Spleen (tissue), 11 donors: ENCODE results near the gene PAX5. TPM values are rescaled to one million over a fixed set of nuclear protein-coding genes. Genes with fewer than 3 reads are reported as not detected.

Experiments used
- DNase-seq: peaks from one replicate; pipeline ENCODE4 v3.0.0-alpha.2; 2020
- H3K27ac ChIP-seq, 8 donors: fragments of 200-600 bp; sonication (generic) in 7 of 8; 1 replicate in 4 of 8; 2 replicates in 4 of 8; pipeline versions ENCODE4 v1.5.0 to v1.8.0; 2016 to 2021; ENCODE audit warnings: inconsistent platforms in 4 of 8, mild to moderate bottlenecking in 4 of 8, moderate library complexity in 1 of 8
- H3K27me3 ChIP-seq, 7 donors: fragments of 200-600 bp; sonication (generic) in 6 of 7; replicated peaks in 1 of 7; 1 replicate in 4 of 7; 2 replicates in 3 of 7; pipeline versions ENCODE4 v1.5.0 to v1.8.0; 2016 to 2021; ENCODE audit warnings: inconsistent platforms in 3 of 7, mild to moderate bottlenecking in 1 of 7
- H3K36me3 ChIP-seq, 6 donors: fragments of 200-600 bp; sonication (generic) in 5 of 6; 1 replicate in 4 of 6; 2 replicates in 2 of 6; pipeline versions ENCODE4 v1.5.0 to v1.8.0; 2016 to 2021; ENCODE audit warnings: inconsistent platforms in 2 of 6
- H3K4me1 ChIP-seq, 6 donors: fragments of 200-600 bp; sonication (generic) in 5 of 6; 1 replicate in 3 of 6; 2 replicates in 3 of 6; pipeline versions ENCODE4 v1.5.0 to v1.8.0; 2016 to 2021; ENCODE audit warnings: inconsistent platforms in 3 of 6
- H3K4me3 ChIP-seq, 8 donors: fragments of 200-600 bp; sonication (generic) in 7 of 8; 1 replicate in 4 of 8; 2 replicates in 4 of 8; pipeline versions ENCODE4 v1.5.0 to v1.8.0; 2016 to 2021; ENCODE audit warnings: inconsistent platforms in 4 of 8, mild to moderate bottlenecking in 4 of 8, moderate library complexity in 2 of 8
- H3K9me3 ChIP-seq, 8 donors: fragments of 200-600 bp; sonication (generic) in 7 of 8; 1 replicate in 4 of 8; 2 replicates in 4 of 8; pipeline versions ENCODE4 v1.5.0 to v1.8.0; 2016 to 2021; ENCODE audit warnings: inconsistent platforms in 4 of 8
- CTCF ChIP-seq, 11 experiments: fragments of 200-600 bp in 7 of 11; fragments of 450-650 bp in 4 of 11; sonication (generic) in 4 of 11; IDR thresholded peaks in 8 of 11; conservative IDR thresholded peaks in 3 of 11; 1 replicate in 7 of 11; 2 replicates in 4 of 11; pipeline versions ENCODE4 v1.4.0 to v1.8.0; 2016 to 2021; ENCODE audit warnings: antibody characterized with exemption in 11 of 11, inconsistent platforms in 4 of 11, mild to moderate bottlenecking in 1 of 11
- POLR2A ChIP-seq, 3 donors: fragments of 450-650 bp; IDR thresholded peaks; one replicate each; pipeline ENCODE4 v1.5.1; 2017; ENCODE audit warnings: antibody characterized with exemption in 3 of 3, mild to moderate bottlenecking in 1 of 3
- POLR2AphosphoS5 ChIP-seq, 3 donors: sonication (generic); formaldehyde crosslinking; IDR thresholded peaks; one replicate each; pipeline ENCODE4 v1.5.1; 2017; ENCODE audit warnings: antibody characterized with exemption in 3 of 3
- WGBS, 5 donors: extraction: QIAGEN DNeasy Blood & Tissue Kit in 3 of 5; methylation state at CpG; one replicate each; pipeline versions ENCODE4 v1.1.5 to v1.1.7; 2013 to 2018; 5-methylcytosine and 5-hydroxymethylcytosine counted together
- intact Hi-C: fragments of 100-400 bp; cut with DNase I; formaldehyde crosslinking; loops from one replicate; pipeline ENCODE4 v1.15.0; 2023; ENCODE audit warnings: low total_unique reads
- polyA plus RNA-seq, 3 donors: library from polyadenylated mRNA; stranded (reverse); fragments of 200-250 nt; gene quantifications; one replicate each; pipeline ENCODE4 v1.2.1, GENCODE V29; 2013
- total RNA-seq, 7 donors: library from RNA; depleted of rRNA in 3 of 7; stranded (reverse); fragments of >200 nt in 3 of 7; fragmentation: NEBNext Ultra II Directional in 4 of 7; extraction: Animal tissue kit (Norgen Biotek cat#: 25700) in 4 of 7; gene quantifications; one replicate each; pipeline versions ENCODE4 v1.1.0 to v1.2.1, GENCODE V29; 2016 to 2021
- donor health status: healthy with polysubstance abuse.
- donor health status: DM: no; HTN: no; CAD: no; lungs with moderate emphysema.
- donor health status: DM: no; HTN: no; CAD: no.
- donor health status: Bipolar disorder and iron deficiency.
- donor health status: healthy.
- donor health status: DM: no; HTN: no; CAD: no.
- donor health status: DM: yes; HTN: yes; CAD: no.

The PAX5 gene
- total and polyA plus RNA-seq, 10 donors: 15.9 to 120 (median 53.0) TPM

- Histone ChIP-seq H3K4me1 (no peaks in the 10 kb centered on the region), H3K4me3 (no peak overlapping the region), H3K27me3 (peaks cover 0 to 8% (median 0%) of the 10 kb centered on the region in 7 donors), H3K27ac (no peak overlapping the region), H3K36me3 (peaks cover 0 to 61% (median 0%) of the 10 kb centered on the region in 6 donors), H3K9me3 (no peaks in the 10 kb centered on the region)
- intact Hi-C loops: no loop called here
- 85 to 92% (median 89%) methylated on average over 16 to 23 of the region's 23 CpGs for WGBS, 5 donors
- DNase-seq: no peak
- peak in 1 of 3 donors; percentile 18 for TF ChIP-seq POLR2AphosphoS5 (IDR thresholded peaks at IDR 0.05)
- no peak for TF ChIP-seq CTCF (IDR thresholded peaks at IDR 0.05 in 8 of 11, conservative IDR thresholded peaks at IDR 0.05 in 3 of 11)
- no peak for TF ChIP-seq POLR2A (IDR thresholded peaks at IDR 0.05)
Observed at GRCh38 chr9:36894695-36895310, 139.3 kb downstream of the PAX5 start.

DNA sequence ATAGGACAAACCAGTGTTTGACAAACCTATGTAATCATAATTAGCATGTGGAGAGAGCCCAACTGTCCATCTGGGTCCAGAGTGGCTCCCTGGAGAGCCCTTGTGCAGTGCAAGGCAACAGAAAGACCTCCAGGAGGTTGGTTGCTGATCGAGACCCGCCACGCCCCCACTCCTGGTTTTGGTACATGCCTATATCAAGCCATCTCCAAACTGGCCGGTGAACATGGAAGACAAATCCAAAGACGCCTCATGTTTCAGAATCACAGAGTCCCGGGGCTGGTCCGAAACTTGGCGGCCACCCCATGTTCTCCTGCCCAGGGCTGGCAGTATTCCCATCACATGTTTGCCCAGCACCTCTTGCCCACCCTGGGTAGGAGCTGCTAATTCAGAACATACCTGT is 140.2 kb downstream of the PAX5 start:
- Histone ChIP-seq H3K4me1 (no peaks in the 10 kb centered on the region), H3K36me3 (peaks cover 0 to 52% (median 0%) of the 10 kb centered on the region in 6 donors), H3K9me3 (no peaks in the 10 kb centered on the region), H3K27ac (no peak overlapping the region), H3K4me3 (no peak overlapping the region), H3K27me3 (peaks cover 0 to 7% (median 0%) of the 10 kb centered on the region in 7 donors)
- intact Hi-C loops: no loop called here
- 85 to 98% (median 93%) methylated on average over 5 to 8 of the region's 8 CpGs for WGBS, 5 donors
- no peak for TF ChIP-seq POLR2AphosphoS5 (IDR thresholded peaks at IDR 0.05)
- TF ChIP-seq POLR2A (IDR thresholded peaks at IDR 0.05): no peak
- TF ChIP-seq CTCF (IDR thresholded peaks at IDR 0.05 in 8 of 11, conservative IDR thresholded peaks at IDR 0.05 in 3 of 11): no peak
- DNase-seq: no peak

GRCh38 chr9:36893184-36893583 is 140.9 kb downstream of the PAX5 start:
- Histone ChIP-seq H3K9me3 (no peaks in the 10 kb centered on the region), H3K27me3 (peaks cover 0 to 2% (median 0%) of the 10 kb centered on the region in 7 donors), H3K27ac (no peak overlapping the region), H3K4me1 (no peaks in the 10 kb centered on the region), H3K36me3 (peaks cover 0 to 44% (median 0%) of the 10 kb centered on the region in 6 donors), H3K4me3 (no peak overlapping the region)
- intact Hi-C loops: no loop called here
- 79 to 85% (median 81%) methylated on average over 8 of the region's 8 CpGs for WGBS, 5 donors
- no peak for DNase-seq
- no peak for TF ChIP-seq POLR2AphosphoS5 (IDR thresholded peaks at IDR 0.05)
- no peak for TF ChIP-seq POLR2A (IDR thresholded peaks at IDR 0.05)
- no peak for TF ChIP-seq CTCF (IDR thresholded peaks at IDR 0.05 in 8 of 11, conservative IDR thresholded peaks at IDR 0.05 in 3 of 11)

- 80 to 88% (median 83%) methylated on average over 4 of the region's 4 CpGs for WGBS, 5 donors
- Histone ChIP-seq H3K4me3 (no peak overlapping the region), H3K4me1 (no peaks in the 10 kb centered on the region), H3K27me3 (peaks cover 0 to 2% (median 0%) of the 10 kb centered on the region in 7 donors), H3K9me3 (no peaks in the 10 kb centered on the region), H3K36me3 (peaks cover 0 to 38% (median 0%) of the 10 kb centered on the region in 6 donors), H3K27ac (no peak overlapping the region)
- intact Hi-C loops: no loop called here
- DNase-seq: no peak
- TF ChIP-seq POLR2AphosphoS5 (IDR thresholded peaks at IDR 0.05): no peak
Observed at GRCh38 chr9:36892279-36892678, 141.8 kb downstream of the PAX5 start.
